OCI-M2 (cell line): ENCODE results near the gene GPX1.
"Not testable (repeated sequence)": the region's sequence is repeated elsewhere in the genome, so short reads cannot be mapped to it uniquely, and the experiment has no call there.

ENCODE experiments used
- DNase-seq: peaks from one replicate; lab custom pipeline; 2025; ENCODE audit not compliant: unreplicated experiment; lab: John Stamatoyannopoulos, UW

The GPX1 gene

GRCh38 chr3:49357443-49358216 is 523 bp downstream of the GPX1 start:
- DNase-seq: not testable (repeated sequence)

DNA sequence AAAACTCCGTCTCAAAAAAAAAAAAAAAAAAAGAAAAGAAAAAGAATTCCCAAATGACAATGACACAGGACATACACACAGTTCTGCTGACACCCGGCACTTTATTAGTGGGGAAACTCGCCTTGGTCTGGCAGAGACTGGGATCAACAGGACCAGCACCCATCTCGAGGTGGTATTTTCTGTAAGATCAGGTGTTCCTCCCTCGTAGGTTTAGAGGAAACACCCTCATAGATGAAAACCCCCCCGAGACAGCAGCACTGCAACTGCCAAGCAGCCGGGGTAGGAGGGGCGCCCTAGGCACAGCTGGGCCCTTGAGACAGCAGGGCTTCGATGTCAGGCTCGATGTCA is 1.1 kb downstream of the GPX1 start:
- not testable (repeated sequence) for DNase-seq

DNA sequence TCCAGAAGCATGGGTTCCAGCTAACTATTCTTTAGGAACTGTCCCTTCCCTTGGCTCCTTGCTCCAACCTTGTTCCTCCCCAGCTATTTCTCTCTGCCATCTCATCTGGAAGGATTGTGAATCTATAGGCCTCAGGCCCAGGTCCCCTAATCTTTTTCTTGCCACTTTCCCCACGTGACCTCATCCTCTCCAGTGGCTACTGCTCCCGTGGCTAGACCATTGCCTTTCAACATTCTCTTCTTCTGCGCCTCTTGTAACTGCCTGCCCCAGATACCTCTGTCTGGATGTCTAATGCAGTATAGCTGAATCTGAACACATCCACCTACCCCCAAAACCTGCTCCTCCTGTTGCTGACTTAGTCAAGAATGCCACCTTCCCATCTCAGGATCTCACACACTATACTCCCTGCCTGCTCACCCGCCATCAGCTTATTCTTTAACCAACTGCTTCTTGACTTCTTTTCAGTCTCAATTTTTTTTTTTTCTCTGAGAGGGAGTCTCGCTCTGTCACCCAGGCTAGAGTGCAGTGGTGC is 5.2 kb downstream of the GPX1 start:
- no peak for DNase-seq

GRCh38 chr3:49352281-49352680 is 5.9 kb downstream of the GPX1 start:
- DNase-seq: no peak

GRCh38 chr3:49351521-49352011 is 6.6 kb downstream of the GPX1 start:
- DNase-seq: no peak

DNA sequence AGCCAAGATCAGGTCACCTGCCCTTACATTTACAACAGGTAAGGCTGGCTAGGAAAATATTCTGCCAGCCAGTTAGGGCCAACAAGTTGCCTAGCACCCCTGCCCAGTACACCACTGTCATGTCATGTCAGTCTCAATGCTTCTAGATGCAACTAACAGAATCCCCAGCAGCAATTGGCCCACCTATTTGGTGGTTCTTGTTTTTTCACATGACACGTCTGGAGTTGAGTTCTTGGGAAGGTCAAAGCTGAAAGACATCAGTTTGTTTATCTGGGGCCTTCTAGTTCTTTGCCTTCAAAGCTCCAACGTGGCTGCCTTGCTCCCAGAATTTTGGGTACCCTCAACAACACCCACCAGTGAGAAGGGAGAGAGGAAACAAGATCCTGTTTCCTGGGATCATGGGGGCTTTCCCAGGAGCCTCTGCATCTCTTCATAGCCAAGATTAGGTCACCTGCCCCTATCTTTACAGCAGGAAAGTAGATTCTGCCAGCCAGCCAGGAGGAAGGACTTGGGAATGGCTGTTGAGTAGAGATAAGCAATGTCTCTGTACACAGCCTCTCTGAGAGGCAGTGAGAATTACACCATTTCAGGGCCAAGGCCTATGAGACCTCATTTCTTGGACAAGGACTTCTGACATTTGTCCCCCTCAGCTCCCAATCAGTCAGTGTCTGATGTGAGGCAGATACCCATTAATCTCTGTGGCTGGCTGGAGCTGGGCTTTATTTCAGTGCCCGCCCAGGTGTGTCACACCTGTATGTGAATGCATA is 8.6 kb downstream of the GPX1 start:
- peak; percentile 21 for DNase-seq

DNA sequence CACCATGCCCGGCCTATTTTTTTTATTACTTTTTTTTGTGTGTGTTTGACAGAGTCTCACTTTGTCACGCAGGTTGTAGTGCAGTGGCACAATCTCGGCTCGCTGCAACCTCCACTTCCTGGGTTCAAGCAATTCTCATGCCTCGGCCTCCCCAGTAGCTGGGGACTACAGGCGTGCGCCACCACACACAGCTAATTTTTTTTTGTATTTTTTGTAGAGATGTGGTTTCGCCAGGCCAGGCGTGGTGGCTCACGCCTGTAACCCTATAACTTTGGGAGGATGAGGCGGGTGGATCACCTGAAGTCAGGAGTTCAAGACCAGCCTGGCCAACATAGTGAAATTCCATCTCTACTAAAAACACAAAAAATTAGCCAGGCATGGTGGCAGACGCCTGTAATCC is 9.8 kb downstream of the GPX1 start:
- not testable (repeated sequence) for DNase-seq

- no peak for DNase-seq
Observed at GRCh38 chr3:49346797-49347251, 11.3 kb downstream of the GPX1 start.

GRCh38 chr3:49343163-49343562 is 15.0 kb downstream of the GPX1 start:
- no peak for DNase-seq

DNA sequence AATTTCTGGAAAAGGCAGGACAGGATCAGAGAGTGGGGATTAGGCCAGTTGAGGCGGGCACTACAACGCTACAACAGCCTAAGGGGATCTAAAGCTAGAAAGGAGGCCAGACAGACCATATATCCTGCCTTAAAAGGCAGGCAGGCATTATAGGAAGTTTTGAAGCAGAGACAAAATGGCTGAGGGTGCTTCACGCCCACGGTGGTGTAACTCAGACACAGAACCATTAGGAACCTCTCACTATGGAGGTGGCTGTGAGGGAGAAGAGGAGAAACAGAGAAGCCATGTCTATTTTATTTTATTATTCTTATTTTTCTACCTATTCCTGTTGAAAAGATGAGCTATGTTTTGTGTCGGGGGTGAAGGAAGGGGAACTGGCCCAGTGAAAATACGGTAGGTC is 16.2 kb downstream of the GPX1 start:
- no peak for DNase-seq

DNA sequence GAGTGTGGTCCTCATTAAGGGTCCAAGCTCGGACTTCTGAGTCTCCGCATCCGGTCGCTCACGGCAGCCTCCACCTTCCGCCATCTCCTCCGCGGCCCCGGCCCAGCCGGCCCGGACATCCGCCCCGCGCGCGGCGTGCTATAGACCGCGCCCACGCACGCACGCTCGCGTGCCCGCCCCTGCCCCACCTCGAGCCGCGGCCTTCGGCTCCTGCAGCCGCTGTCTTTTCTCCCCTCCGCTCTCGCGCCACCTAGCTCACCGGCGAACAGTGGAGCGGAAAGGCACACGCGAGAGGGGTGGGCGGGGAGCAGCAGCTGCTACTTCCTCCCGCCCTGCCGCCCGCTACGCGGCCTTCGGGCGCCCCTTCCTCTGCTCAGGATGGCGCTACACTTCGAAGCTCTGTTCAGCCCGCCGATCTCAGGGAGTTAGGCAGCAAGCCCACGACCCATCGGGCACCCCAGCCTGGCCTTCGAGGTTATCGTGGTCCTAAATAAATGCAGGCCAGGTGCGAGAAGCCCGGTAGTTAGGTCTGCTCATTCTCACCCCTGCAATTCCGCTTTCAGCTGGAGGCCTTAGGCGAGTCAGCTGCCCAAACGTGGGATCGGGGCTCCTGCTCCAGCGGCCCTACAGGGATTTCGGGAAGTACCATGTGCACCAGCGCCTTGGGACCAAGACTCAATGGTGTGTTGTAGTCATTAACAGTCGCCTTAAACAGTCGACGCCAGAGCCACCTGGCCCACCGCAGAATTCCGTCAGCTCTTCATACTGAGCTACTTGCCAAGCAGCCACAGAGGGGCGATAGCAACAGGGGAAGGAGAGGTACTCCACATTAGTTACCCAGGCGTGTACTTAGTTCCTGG is 18.0 kb downstream of the GPX1 start, which contains the start of gene USP4:
TSS of gene USP4 (minus strand) at position 113 of the 860 bp plus-strand sequence. CDS start at position 84, 29 bp downstream.
- DNase-seq: peak; percentile 74

DNA sequence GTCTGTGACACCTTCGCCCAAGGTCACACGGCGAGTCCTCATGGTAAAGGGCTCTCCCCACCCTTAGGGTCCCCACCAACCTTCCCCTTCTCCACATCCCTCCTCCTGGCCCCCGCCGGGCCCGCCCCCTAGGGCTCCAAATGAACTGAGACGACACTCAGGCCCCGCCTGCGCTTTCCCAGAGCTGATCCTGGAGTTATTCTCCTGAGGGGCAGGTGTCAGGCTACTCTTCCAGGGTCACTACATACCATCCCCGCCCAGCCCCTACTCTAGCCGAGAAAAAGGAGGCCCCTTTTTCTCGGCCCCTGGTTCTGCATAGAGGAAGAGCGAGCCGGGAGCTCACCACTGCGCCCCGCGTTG is 18.6 kb downstream of the GPX1 start:
- DNase-seq: no peak

DNA sequence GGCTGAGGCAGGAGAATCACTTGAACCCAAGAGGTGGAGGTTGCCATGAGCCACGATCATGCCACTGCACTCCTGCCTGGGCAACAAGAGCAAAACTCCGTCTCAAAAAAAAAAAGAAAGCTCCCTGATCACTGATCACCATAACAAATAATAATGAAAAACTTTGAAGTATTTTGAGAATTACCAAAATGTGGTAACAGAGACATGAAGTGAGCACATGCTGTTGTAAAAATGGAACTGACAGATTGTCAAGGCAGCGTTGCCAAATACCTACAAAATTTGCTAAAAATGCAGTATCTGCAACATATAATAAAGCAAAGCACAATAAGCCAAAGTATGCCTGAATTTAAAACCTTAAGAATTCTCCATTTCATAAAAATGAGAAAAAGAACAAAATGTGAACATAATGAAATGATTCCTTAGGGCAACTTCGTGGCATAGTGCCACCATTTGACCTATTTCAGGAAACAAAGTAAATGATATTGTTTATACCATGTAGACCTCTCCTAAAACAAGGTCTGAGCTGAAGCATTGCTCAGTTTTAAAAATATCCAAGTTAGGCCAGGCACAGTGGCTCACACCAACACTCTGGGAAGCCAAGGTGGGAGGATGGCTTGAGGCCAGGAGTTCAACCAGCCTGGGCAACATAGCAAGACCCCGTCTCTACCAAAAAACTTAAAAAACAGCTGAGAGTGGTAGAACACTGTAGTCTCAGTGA is 24.1 kb downstream of the GPX1 start:
- no peak for DNase-seq

GRCh38 chr3:49333091-49333490 is 25.1 kb downstream of the GPX1 start:
- no peak for DNase-seq

DNA sequence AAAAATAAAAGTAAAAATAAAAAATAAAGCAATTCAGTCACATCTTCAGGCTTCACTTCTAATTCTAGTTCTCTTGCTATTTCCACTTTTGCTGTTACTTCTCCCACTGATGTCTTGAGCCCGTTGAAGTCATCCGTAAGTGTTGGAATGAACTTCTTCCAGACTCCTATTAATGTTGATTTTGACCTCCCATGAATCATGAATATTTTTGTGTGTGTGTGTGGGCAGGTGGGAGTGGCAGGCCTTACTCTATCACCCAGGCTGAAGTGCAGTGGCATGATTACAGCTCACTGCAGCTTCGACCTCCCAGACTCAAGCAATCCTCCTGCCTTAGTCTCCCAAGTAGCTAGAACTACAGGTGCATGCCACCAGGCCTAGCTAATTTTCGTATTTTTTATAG is 29.0 kb downstream of the GPX1 start:
- DNase-seq: no peak

- DNase-seq: not testable (repeated sequence)
Observed at GRCh38 chr3:49328350-49328749, 29.8 kb downstream of the GPX1 start.

GRCh38 chr3:49327485-49327884 is 30.7 kb downstream of the GPX1 start:
- no peak for DNase-seq

- DNase-seq: no peak
Observed at GRCh38 chr3:49324768-49325167, 33.4 kb downstream of the GPX1 start.

GRCh38 chr3:49316696-49317457 is 41.3 kb downstream of the GPX1 start:
- no peak for DNase-seq
